Neutrophil (primary cell): ENCODE data around the gene HLA-DOB.

Source experiments
- H3K27ac ChIP-seq: fragments of 200-600 bp; sonication (generic); 2 replicates; pipeline ENCODE4 v1.5.1; 2016; ENCODE audit warnings: mild to moderate bottlenecking, moderate library complexity
- H3K27me3 ChIP-seq: fragments of 200-600 bp; sonication (generic); 2 replicates; pipeline ENCODE4 v1.6.0; 2016; ENCODE audit warnings: mild to moderate bottlenecking
- H3K36me3 ChIP-seq: fragments of 200-600 bp; sonication (generic); 2 replicates; pipeline ENCODE4 v1.5.1; 2017
- H3K4me1 ChIP-seq, 2 experiments: fragments of 200-600 bp in 1 of 2; sonication (generic) in 1 of 2; 1 replicate in 1 of 2; 2 replicates in 1 of 2; pipeline versions ENCODE4 v1.5.1 to v1.6.1; 2013 to 2016; ENCODE audit warnings: low read depth in 1 of 2, low read length in 1 of 2, mild to moderate bottlenecking in 1 of 2, moderate library complexity in 1 of 2; ENCODE audit not compliant: control insufficient read depth in 1 of 2, insufficient read depth in 1 of 2
- H3K4me3 ChIP-seq, 2 experiments: fragments of 200-600 bp in 1 of 2; sonication (generic) in 1 of 2; 1 replicate in 1 of 2; 2 replicates in 1 of 2; pipeline ENCODE4 v1.5.1; 2013 to 2016; ENCODE audit warnings: low read depth in 1 of 2, low read length in 1 of 2, mild to moderate bottlenecking in 1 of 2, moderate library complexity in 1 of 2
- H3K9me3 ChIP-seq: fragments of 200-600 bp; sonication (generic); 2 replicates; pipeline ENCODE4 v1.5.1; 2016
- TF ChIP-seq, protein P1 (sequence below): fragments of 200-600 bp; sonication (generic); IDR thresholded peaks from 2 replicates; pipeline ENCODE4 v1.5.1; 2016; ENCODE audit warnings: antibody characterized with exemption

Gene HLA-DOB

DNA sequence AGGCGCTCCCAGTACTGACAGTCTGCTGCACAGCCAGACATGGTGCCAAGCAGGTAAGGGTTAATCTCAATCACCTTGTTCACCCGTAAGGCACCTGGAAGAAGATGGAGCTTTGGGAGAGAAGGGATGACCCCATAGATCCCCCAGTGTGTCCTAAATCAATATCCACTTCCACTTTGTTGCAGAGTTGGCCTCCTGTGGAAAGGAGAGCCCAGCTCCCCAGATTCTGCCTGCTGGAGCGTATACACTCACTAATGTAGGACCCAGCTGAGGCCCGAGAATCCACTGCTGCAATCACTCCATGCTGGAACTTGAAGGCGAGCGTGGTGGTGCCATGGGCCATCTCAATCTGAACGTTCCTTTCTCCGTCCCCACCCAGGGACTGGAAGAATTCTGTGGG is 25.9 kb upstream of the HLA-DOB start:
- H3K36me3 ChIP-seq, result peaks cover 57% of the 10 kb centered on the region
- H3K27ac ChIP-seq, result peak overlapping the region; percentile 97
- no peaks in the 10 kb centered on the region for H3K27me3 ChIP-seq
- TF ChIP-seq, protein P1, sequence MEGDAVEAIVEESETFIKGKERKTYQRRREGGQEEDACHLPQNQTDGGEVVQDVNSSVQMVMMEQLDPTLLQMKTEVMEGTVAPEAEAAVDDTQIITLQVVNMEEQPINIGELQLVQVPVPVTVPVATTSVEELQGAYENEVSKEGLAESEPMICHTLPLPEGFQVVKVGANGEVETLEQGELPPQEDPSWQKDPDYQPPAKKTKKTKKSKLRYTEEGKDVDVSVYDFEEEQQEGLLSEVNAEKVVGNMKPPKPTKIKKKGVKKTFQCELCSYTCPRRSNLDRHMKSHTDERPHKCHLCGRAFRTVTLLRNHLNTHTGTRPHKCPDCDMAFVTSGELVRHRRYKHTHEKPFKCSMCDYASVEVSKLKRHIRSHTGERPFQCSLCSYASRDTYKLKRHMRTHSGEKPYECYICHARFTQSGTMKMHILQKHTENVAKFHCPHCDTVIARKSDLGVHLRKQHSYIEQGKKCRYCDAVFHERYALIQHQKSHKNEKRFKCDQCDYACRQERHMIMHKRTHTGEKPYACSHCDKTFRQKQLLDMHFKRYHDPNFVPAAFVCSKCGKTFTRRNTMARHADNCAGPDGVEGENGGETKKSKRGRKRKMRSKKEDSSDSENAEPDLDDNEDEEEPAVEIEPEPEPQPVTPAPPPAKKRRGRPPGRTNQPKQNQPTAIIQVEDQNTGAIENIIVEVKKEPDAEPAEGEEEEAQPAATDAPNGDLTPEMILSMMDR, result no peak
- peak overlapping the region; percentile 88 to 93 for H3K4me3 ChIP-seq
- H3K9me3 ChIP-seq, result no peaks in the 10 kb centered on the region
- peaks cover 55 to 62% of the 10 kb centered on the region in 2 experiments for H3K4me1 ChIP-seq

- H3K36me3 ChIP-seq, result peaks cover 52% of the 10 kb centered on the region
- H3K9me3 ChIP-seq, result no peaks in the 10 kb centered on the region
- peak overlapping the region; percentile 97 for H3K27ac ChIP-seq
- peak overlapping the region; percentile 88 to 93 for H3K4me3 ChIP-seq
- TF ChIP-seq, protein P1, result no peak
- H3K27me3 ChIP-seq, result no peaks in the 10 kb centered on the region
- peaks cover 55 to 62% of the 10 kb centered on the region in 2 experiments for H3K4me1 ChIP-seq
These were observed 25.3 kb upstream of the HLA-DOB start for GRCh38 chr6:32842021-32842650.

DNA sequence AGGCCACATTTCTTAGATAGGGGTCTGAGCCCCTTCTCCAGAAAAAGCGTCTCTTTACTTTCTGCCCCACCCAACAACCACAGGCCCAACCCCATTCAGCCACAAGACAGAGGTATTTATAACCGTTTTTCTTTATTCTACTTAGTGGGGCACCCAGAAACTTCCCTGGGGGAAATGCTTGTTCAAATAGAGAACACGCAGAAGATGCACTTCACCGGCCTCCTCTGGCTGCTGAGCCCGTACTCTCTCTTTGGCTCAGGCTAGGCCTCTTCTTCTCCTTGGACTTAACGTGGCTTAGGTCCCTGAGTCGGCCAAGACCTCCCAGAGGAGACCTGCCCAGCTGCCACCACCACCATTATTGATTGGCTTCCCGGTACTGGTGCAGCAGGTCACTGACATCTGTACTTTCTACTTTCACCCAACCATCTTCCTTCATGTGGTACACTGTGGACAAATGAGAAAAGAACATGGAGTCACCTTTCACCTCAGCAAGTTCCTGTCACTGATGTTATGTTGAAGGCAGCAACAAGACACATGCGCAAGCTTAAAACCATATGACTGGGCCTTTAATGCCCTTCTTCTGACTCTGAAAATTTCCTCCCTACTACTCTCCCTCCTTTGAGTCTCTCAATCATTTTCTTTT is 23.9 kb upstream of the HLA-DOB start:
- TF ChIP-seq, protein P1, result no peak
- Histone ChIP-seq H3K36me3 (peaks cover 52% of the 10 kb centered on the region), H3K9me3 (no peaks in the 10 kb centered on the region), H3K27ac (peak overlapping the region; percentile 98), H3K4me3 (no peak overlapping the region), H3K27me3 (no peaks in the 10 kb centered on the region), H3K4me1 (peaks cover 41 to 48% of the 10 kb centered on the region in 2 experiments)

DNA sequence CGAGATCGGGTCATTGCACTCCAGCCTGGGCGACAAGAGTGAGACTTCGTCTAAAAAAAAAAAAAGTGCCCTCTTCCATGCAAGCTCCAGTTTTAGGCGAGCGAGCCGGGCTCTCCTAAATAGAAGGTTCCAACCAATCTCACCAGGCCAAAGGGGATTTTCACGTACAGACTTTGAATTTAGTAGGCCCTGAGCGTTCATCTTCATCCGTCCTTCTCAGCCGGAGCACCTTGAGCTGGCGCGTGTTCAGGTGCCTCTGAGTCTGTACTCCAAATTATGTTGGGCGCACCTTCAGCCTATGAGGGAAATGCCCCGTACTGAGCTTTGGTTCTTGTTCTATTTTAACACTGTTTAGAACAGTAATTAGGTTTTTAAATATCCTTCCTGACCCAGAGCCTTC is 22.6 kb upstream of the HLA-DOB start:
- Histone ChIP-seq H3K36me3 (peaks cover 58% of the 10 kb centered on the region), H3K9me3 (no peaks in the 10 kb centered on the region), H3K4me3 (no peak overlapping the region), H3K27me3 (no peaks in the 10 kb centered on the region), H3K4me1 (peaks cover 31 to 46% of the 10 kb centered on the region in 2 experiments), H3K27ac (peak overlapping the region; percentile 98)
- TF ChIP-seq, protein P1, result no peak

- no peaks in the 10 kb centered on the region for H3K9me3 ChIP-seq
- H3K4me1 ChIP-seq, result peaks cover 29 to 45% of the 10 kb centered on the region in 2 experiments
- peak within 1 kb of the TSS; percentile 74 to 88 for H3K4me3 ChIP-seq
- H3K36me3 ChIP-seq, result peaks cover 68% of the 10 kb centered on the region
- TF ChIP-seq, protein P1, result peak; percentile 99
- H3K27me3 ChIP-seq, result no peaks in the 10 kb centered on the region
- peak within 1 kb of the TSS; percentile 98 for H3K27ac ChIP-seq
These were observed 21.5 kb upstream of the HLA-DOB start, which contains the start of gene TAP2 for GRCh38 chr6:32838114-32838958. Gene TAP2 (minus strand): TSS chr6:32838739. CDS start chr6:32838233, 506 bp downstream.
